GM12865 (cell line): ENCODE measurements around the gene PDE4A.

Experiments
- DNase-seq: peaks from one replicate; pipeline ENCODE4 v3.0.0; 2010; ENCODE audit warnings: low read depth
- H3K4me3 ChIP-seq: 2 replicates; pipeline ENCODE4 v1.5.1; 2011; ENCODE audit warnings: mild to moderate bottlenecking, low read depth, low read length, control low read depth
- CTCF ChIP-seq: IDR thresholded peaks from 2 replicates; pipeline ENCODE4 v1.5.1; 2011; ENCODE audit warnings: low read length, control low read depth, low read depth, inconsistent platforms; ENCODE audit not compliant: insufficient read depth; ENCODE audit errors: missing control alignments

Gene PDE4A

GRCh38 chr19:10384580-10384979 lies 35.8 kb upstream of the PDE4A start:
- no peak for TF ChIP-seq CTCF
- H3K4me3 ChIP-seq: no peak overlapping the region
- no peak for DNase-seq

GRCh38 chr19:10388957-10389356 lies 31.4 kb upstream of the PDE4A start:
- peak; percentile 86 for DNase-seq
- peak; percentile 87 for TF ChIP-seq CTCF
- no peak overlapping the region for H3K4me3 ChIP-seq

GRCh38 chr19:10389863-10390262 lies 30.5 kb upstream of the PDE4A start:
- peak; percentile 44 for DNase-seq
- peak; percentile 22 for TF ChIP-seq CTCF
- no peak overlapping the region for H3K4me3 ChIP-seq

DNA sequence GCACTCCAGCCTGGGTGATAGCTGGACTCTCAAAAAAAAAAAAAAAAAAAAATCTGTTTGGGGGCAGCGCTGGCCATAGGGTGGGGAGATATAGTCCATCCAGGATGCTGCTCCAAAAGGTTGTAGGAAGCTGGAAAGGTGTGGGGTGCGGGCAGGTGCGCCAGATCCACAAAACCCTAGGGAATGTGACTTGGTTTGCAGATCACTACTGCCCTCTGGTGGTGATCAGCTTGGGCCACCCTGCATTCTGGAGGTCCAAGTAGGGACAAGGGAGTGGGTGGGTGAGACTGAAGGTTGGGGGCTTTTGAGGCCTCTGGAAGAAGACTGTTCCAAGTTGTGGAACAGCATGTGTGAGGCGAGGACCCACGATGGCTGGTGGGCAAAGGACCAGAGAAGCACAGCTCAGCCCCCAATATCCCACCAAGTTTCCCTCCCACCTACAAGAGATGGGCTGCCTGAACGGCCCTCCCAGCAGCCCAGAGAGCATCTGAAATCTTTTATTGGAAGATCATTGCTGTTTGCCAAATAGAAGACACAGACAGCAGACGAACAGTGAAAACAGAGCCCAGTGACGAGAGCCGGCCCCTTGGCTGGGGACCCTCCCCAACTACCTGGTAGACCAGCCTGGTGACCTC lies 29.6 kb upstream of the PDE4A start:
- DNase-seq: peak; percentile 88
- peak; percentile 89 for TF ChIP-seq CTCF
- no peak overlapping the region for H3K4me3 ChIP-seq

- no peak overlapping the region for H3K4me3 ChIP-seq
- no peak for TF ChIP-seq CTCF
- DNase-seq: no peak
Measured at GRCh38 chr19:10392120-10392519, 28.2 kb upstream of the PDE4A start.

DNA sequence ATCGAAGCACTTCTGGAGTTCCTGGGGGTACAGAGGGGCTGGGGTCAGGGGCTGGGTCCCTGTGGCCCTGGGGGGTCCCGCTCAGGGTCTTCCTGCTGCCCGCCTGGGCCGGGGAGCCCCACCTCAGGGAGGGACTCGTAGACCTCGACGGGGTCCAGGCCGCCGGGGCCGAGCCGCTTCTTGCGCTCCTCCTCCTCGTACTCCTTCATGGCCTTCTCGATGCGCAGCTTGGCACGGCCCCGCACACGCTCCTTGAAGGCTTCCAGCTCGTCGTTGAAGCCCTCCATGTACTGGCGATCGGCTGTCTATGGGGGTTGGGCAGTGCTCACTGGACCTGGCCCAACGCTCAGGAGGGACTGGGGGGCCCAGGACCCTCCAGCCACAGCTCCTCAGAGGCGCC lies 27.2 kb upstream of the PDE4A start:
- no peak for DNase-seq
- no peak overlapping the region for H3K4me3 ChIP-seq
- TF ChIP-seq CTCF: no peak

DNA sequence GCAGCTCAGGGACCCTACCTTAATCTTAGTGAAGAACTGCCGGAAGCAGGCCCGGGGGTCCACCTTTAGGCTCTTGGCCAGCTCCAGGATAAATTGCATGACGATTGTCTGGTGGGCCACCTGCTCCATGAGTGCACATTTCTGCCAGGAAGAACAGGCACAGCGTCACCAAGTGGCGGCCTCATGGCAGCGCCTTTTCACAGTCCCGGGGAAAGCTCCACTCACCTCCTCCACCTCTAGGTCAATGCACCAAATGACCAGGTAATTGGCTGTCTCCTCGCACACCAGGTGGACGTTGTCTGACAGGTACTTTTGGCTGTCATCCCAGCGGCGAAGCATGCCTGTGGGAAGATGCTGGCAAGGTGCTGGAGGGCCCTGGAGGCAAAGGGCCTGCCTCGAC lies 25.3 kb upstream of the PDE4A start:
- H3K4me3 ChIP-seq: no peak overlapping the region
- no peak for DNase-seq
- TF ChIP-seq CTCF: no peak
